ENCODE results near the gene PHACTR4.

DNA sequence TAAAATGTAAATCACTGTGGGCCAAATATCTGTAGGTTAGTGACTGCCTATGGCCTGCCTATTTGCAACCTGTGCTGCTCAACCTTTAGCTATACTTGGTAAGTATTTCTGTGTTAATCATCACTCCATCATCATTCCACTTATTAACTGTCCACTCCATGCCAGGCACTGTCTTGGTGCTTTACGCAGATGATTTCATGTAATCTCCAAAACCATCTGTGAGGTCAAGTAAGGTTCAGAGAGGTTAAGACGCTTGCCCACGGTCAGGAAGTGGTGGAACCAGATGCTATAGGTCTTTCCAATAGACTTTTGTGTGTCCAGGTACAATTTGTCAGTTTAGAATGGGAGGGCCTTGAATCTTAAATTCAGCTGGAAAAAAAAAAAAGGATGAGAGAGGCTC lies 10.8 kb upstream of the PHACTR4 start:
- TF ChIP-seq EZH2 (IDR thresholded peaks at IDR 0.05; ENCODE audit: low read length, unreplicated experiment) (no peak), CTCF (conservative IDR thresholded peaks at IDR 0.05; ENCODE audit: low read depth, low read length) (no peak), EZH2phosphoT487 (IDR thresholded peaks at IDR 0.05; ENCODE audit: borderline replicate concordance, low read length) (no peak)
